Measurements from ENCODE around the gene SMIM36.
"Not testable (repeated sequence)": the region's sequence is repeated elsewhere in the genome, so short reads cannot be mapped to it uniquely, and the experiment has no call there.

Gene SMIM36

GRCh38 chr17:55510986-55511721, at the start of gene SMIM36:
TSS of gene SMIM36 (minus strand) at chr17:55511452.
- DNase-seq, result no peak

- DNase-seq, result no peak
Observed at GRCh38 chr17:55555772-55556171, 44.5 kb upstream of the SMIM36 start.

- DNase-seq, result no peak
Observed at GRCh38 chr17:55549140-55549539, 37.9 kb upstream of the SMIM36 start.

- DNase-seq, result peak; percentile 65
Observed at GRCh38 chr17:55546991-55547664, 35.9 kb upstream of the SMIM36 start.

GRCh38 chr17:55546481-55546880, 35.2 kb upstream of the SMIM36 start:
- peak; percentile 49 for DNase-seq

GRCh38 chr17:55545806-55546205, 34.6 kb upstream of the SMIM36 start:
- peak; percentile 28 for DNase-seq

- no peak for DNase-seq
Observed at GRCh38 chr17:55543709-55544108, 32.5 kb upstream of the SMIM36 start.

- no peak for DNase-seq
Observed at GRCh38 chr17:55540414-55541091, 29.3 kb upstream of the SMIM36 start.

- DNase-seq, result no peak
Observed at GRCh38 chr17:55536205-55536604, 25.0 kb upstream of the SMIM36 start.

- no peak for DNase-seq
Observed at GRCh38 chr17:55533608-55534007, 22.4 kb upstream of the SMIM36 start.

GRCh38 chr17:55532670-55533069, 21.4 kb upstream of the SMIM36 start:
- DNase-seq, result no peak

- DNase-seq, result no peak
Observed at GRCh38 chr17:55531053-55531728, 19.9 kb upstream of the SMIM36 start.

- no peak for DNase-seq
Observed at GRCh38 chr17:55530064-55530463, 18.8 kb upstream of the SMIM36 start.

GRCh38 chr17:55527540-55528118, 16.4 kb upstream of the SMIM36 start:
- peak; percentile 45 for DNase-seq

- no peak for DNase-seq
Observed at GRCh38 chr17:55524440-55525220, 13.4 kb upstream of the SMIM36 start.

GRCh38 chr17:55523032-55523431, 11.8 kb upstream of the SMIM36 start:
- not testable (repeated sequence) for DNase-seq

- peak; percentile 79 for DNase-seq
Observed at GRCh38 chr17:55521186-55521585, 9.9 kb upstream of the SMIM36 start.

GRCh38 chr17:55520402-55520801, 9.2 kb upstream of the SMIM36 start:
- no peak for DNase-seq

GRCh38 chr17:55518510-55518909, 7.3 kb upstream of the SMIM36 start:
- peak; percentile 75 for DNase-seq

GRCh38 chr17:55513885-55514590, 2.8 kb upstream of the SMIM36 start:
- DNase-seq, result peak; percentile 85

GRCh38 chr17:55507669-55508068, 3.6 kb downstream of the SMIM36 start:
- not testable (repeated sequence) for DNase-seq
